Astrocyte (in vitro differentiated cells and primary cell): ENCODE measurements around the gene UBE2G1.

Experiments
- EZH2 ChIP-seq: IDR thresholded peaks from 2 replicates; pipeline ENCODE4 v1.6.1; 2012; ENCODE audit warnings: mild to moderate bottlenecking, low read length, inconsistent platforms; ENCODE audit not compliant: insufficient read depth
- TF ChIP-seq, protein P1 (sequence below): IDR thresholded peaks from 2 replicates; pipeline ENCODE4 v1.5.1; 2011; ENCODE audit warnings: low read depth, mild to moderate bottlenecking, inconsistent platforms, low read length, moderate library complexity; ENCODE audit not compliant: insufficient read depth

DNA sequence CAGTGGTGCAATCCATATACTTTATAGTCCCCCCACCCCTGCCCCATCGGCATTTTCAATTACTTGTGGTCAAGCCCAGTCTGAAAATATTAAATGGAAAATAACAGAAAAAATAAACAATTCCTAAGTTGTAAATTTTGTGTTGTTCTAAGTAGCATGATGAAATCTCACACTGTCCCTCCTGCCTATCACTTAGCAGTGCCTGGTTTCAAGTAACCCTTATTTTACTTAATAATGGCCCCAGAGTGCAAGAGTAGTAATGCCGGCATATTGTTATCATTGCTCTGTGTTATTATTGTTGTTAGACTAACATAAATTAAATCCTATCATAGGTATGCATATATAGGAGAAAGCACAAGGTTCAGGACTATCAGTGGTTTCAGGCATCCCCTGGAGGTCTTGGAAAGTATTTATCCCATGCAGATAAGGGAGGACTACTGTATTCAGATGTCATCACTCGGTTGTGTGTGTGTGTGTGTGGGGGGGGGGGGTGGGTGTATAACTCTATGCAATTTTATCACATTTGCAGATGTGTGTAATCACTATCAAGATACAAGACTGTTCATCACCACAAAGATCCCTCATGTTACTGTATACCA is 9.3 kb downstream of the UBE2G1 start:
- TF ChIP-seq, protein P1, sequence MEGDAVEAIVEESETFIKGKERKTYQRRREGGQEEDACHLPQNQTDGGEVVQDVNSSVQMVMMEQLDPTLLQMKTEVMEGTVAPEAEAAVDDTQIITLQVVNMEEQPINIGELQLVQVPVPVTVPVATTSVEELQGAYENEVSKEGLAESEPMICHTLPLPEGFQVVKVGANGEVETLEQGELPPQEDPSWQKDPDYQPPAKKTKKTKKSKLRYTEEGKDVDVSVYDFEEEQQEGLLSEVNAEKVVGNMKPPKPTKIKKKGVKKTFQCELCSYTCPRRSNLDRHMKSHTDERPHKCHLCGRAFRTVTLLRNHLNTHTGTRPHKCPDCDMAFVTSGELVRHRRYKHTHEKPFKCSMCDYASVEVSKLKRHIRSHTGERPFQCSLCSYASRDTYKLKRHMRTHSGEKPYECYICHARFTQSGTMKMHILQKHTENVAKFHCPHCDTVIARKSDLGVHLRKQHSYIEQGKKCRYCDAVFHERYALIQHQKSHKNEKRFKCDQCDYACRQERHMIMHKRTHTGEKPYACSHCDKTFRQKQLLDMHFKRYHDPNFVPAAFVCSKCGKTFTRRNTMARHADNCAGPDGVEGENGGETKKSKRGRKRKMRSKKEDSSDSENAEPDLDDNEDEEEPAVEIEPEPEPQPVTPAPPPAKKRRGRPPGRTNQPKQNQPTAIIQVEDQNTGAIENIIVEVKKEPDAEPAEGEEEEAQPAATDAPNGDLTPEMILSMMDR = no peak
- no peak for TF ChIP-seq EZH2
